CD4-positive, CD25-positive, alpha-beta regulatory T cell (primary cell): ENCODE data around the gene TLE5. TPM values are rescaled to one million over a fixed set of nuclear protein-coding genes. Genes with fewer than 3 reads are reported as not detected.

Experiments
- ATAC-seq, 2 donors: fragments of 150-1000 bp; cut with Tn5 transposase; one replicate each; pipeline ENCODE4 v1.10.0; 2021; ENCODE audit warnings: low read depth in 2 of 2, moderate number of reproducible peaks in 2 of 2, moderate library complexity in 1 of 2
- DNase-seq, 3 donors: peaks; one replicate each; pipeline versions ENCODE4 v3.0.0 to v3.0.0-alpha.2; 2012 to 2022; ENCODE audit warnings: mixed read lengths in 1 of 3
- H3K27ac ChIP-seq: one replicate; pipeline ENCODE4 v1.7.0; 2013; ENCODE audit warnings: mild to moderate bottlenecking, low read length; ENCODE audit not compliant: insufficient read depth, poor library complexity, severe bottlenecking
- H3K27me3 ChIP-seq: one replicate; pipeline ENCODE4 v1.7.0; 2013; ENCODE audit warnings: low read length; ENCODE audit not compliant: control insufficient read depth, insufficient read depth
- H3K36me3 ChIP-seq: one replicate; pipeline ENCODE4 v1.7.0; 2013; ENCODE audit warnings: mild to moderate bottlenecking, low read length, moderate library complexity; ENCODE audit not compliant: control insufficient read depth, insufficient read depth
- H3K4me1 ChIP-seq: 2 replicates; pipeline ENCODE4 v1.7.0; 2013; ENCODE audit warnings: mild to moderate bottlenecking, low read length; ENCODE audit not compliant: insufficient read depth, control insufficient read depth, poor library complexity, severe bottlenecking
- H3K4me3 ChIP-seq: one replicate; pipeline ENCODE4 v1.7.0; 2013; ENCODE audit warnings: low read depth, mild to moderate bottlenecking, low read length, moderate library complexity
- H3K9me3 ChIP-seq, 2 experiments: 1 replicate in 1 of 2; 2 replicates in 1 of 2; pipeline ENCODE4 v1.7.0; 2013; ENCODE audit warnings: low read length in 2 of 2, mild to moderate bottlenecking in 1 of 2, moderate library complexity in 1 of 2; ENCODE audit not compliant: control insufficient read depth in 2 of 2
- H3K27ac Mint-ChIP-seq, 3 donors: one replicate each; pipeline ENCODE4 v1.8.0; 2020 to 2022; ENCODE audit warnings: mild to moderate bottlenecking in 3 of 3, mixed read lengths in 3 of 3, moderate library complexity in 2 of 3
- H3K27me3 Mint-ChIP-seq: one replicate; pipeline ENCODE4 v1.8.0; 2022; ENCODE audit warnings: mild to moderate bottlenecking, mixed read lengths
- H3K36me3 Mint-ChIP-seq: one replicate; pipeline ENCODE4 v1.8.0; 2020; ENCODE audit warnings: mixed read lengths
- H3K4me1 Mint-ChIP-seq, 4 donors: one replicate each; pipeline ENCODE4 v1.8.0; 2020 to 2022; ENCODE audit warnings: mixed read lengths in 4 of 4, mild to moderate bottlenecking in 1 of 4
- H3K4me3 Mint-ChIP-seq, 4 donors: one replicate each; pipeline ENCODE4 v1.8.0; 2020 to 2022; ENCODE audit warnings: mild to moderate bottlenecking in 4 of 4, mixed read lengths in 4 of 4, moderate library complexity in 3 of 4
- H3K9me3 Mint-ChIP-seq, 7 donors: one replicate each; pipeline ENCODE4 v1.8.0; 2020 to 2022; ENCODE audit warnings: mixed read lengths in 7 of 7, mild to moderate bottlenecking in 3 of 7, moderate library complexity in 2 of 7
- polyA plus RNA-seq, 4 donors: library from polyadenylated mRNA; unstranded; fragments of 300-500 nt; fragmentation: Illumina TruSeq; gene quantifications; one replicate each; pipeline ENCODE4 v1.2.3, GENCODE V29; 2021
- total RNA-seq: library from RNA; stranded (reverse); gene quantifications from one replicate; pipeline ENCODE4 v1.2.3, GENCODE V29; 2022

The TLE5 gene
- total and polyA plus RNA-seq, 5 donors from 2014 or later = 608 to 1,009 (median 711) TPM

DNA sequence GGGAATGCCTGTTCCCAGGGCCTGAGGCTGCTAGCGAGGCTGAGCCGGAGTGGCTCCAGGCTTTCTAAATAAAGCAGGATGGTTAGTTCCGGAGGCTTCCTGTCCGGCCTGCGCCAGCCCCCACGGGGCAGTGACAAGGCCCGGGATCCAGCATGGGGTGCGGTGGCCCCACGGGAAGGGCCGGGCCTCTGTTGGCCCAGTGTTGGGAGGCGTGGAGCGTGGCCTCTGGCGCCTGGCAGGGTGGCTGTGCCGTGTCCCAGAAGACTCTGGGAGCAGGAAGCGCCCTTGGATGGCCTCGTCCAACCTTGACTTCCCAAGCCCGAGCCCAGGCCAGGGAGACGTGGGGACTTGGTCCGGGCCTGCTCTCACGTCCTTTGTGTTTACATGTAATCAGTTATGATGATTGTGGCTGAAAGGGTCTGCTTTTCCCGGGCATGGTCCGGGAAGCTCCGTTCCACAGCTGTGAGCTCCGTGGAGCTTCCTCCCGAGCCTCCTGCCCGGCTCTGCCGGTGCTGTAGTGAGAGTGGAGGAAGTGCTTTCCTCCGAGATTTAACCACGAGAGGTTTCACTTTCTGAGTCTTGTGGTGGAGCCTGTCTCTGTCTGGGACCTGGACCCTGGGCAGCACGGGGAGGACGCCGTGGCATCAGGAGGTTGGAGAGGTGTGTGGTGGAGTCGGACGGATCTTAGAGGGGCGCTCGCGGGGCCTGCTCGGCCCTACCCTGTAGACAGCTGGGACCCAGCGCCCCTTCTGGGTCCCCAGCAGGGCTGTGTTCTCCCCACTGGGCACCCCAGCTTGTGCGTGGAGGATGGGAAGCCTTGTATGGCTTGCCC lies 36.4 kb upstream of the TLE5 start:
- no peaks in the 10 kb centered on the region for H3K36me3 Mint-ChIP-seq
- H3K4me3 Mint-ChIP-seq = peak overlapping the region; percentile 78 to 80 (median 78)
- DNase-seq = peak in 2 of 3 donors; percentile 11 to 42
- H3K4me3 ChIP-seq = no peak overlapping the region
- no peaks in the 10 kb centered on the region for H3K9me3 ChIP-seq
- ATAC-seq = peak in 1 of 2 donors; percentile 26
- peaks cover 35% of the 10 kb centered on the region for H3K4me1 ChIP-seq
- no peaks in the 10 kb centered on the region for H3K9me3 Mint-ChIP-seq
- H3K27ac ChIP-seq = no peak overlapping the region
- peaks cover 35% of the 10 kb centered on the region for H3K27me3 Mint-ChIP-seq
- no peaks in the 10 kb centered on the region for H3K36me3 ChIP-seq
- peak overlapping the region; percentile 6 to 82 (median 42) for H3K27ac Mint-ChIP-seq
- no peaks in the 10 kb centered on the region for H3K27me3 ChIP-seq
- H3K4me1 Mint-ChIP-seq = peaks cover 0 to 30% (median 14%) of the 10 kb centered on the region in 4 donors

DNA sequence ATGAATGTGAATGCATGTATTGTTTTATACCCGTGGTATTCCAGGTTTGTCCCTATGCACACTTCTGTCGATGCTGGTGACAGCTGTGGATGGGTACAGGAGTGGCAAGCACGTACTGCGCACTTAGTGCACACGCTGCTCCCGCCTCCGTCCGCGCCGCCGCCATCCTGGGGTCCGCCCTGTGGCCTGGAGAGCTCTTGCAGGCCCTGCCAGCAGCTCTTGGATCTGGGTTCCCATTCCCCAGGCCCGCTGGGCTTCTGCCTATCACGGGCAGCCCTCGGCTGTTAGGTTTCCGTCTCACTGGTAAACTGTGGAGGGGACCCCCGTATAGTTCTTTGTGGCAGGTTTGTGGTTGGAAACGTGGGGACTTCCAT lies 35.8 kb upstream of the TLE5 start:
- Mint-ChIP-seq H3K4me1 (peaks cover 0 to 28% (median 14%) of the 10 kb centered on the region in 4 donors), H3K27me3 (peaks cover 38% of the 10 kb centered on the region), H3K27ac (no peak overlapping the region), H3K4me3 (no peak overlapping the region), H3K9me3 (no peaks in the 10 kb centered on the region), H3K36me3 (no peaks in the 10 kb centered on the region)
- H3K9me3 ChIP-seq = no peaks in the 10 kb centered on the region
- H3K27ac ChIP-seq = no peak overlapping the region
- H3K27me3 ChIP-seq = no peaks in the 10 kb centered on the region
- no peaks in the 10 kb centered on the region for H3K36me3 ChIP-seq
- H3K4me3 ChIP-seq = no peak overlapping the region
- ATAC-seq (no peak), DNase-seq (no peak)
- H3K4me1 ChIP-seq = peaks cover 33% of the 10 kb centered on the region

DNA sequence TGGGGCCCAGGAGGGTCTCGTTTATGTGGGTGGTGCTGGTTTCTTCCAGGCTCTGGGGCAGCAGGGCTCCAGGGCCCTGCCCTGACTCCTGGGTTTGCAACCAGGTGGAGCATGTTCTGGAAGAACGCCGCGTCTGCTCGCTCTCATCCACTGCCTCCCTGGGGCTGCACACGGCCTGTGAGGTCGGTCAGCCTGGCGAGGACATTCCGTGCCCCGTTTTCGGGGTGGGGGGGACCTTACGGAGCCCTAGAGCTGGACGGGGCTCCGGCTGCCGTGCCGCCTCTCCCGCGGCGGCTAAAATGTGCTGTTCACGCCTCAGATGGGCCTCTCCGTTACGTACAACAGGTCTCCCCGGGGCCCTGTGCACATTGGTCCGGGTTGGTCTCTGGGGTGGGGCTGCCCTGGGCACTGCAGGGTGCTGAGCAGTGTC lies 35.2 kb upstream of the TLE5 start:
- Mint-ChIP-seq H3K36me3 (no peaks in the 10 kb centered on the region), H3K4me3 (peak overlapping the region in 2 of 4 donors; percentile 9 to 61), H3K4me1 (peaks cover 0 to 28% (median 14%) of the 10 kb centered on the region in 4 donors), H3K27me3 (peaks cover 45% of the 10 kb centered on the region), H3K27ac (no peak overlapping the region), H3K9me3 (no peaks in the 10 kb centered on the region)
- ATAC-seq = no peak
- H3K9me3 ChIP-seq = no peaks in the 10 kb centered on the region
- no peaks in the 10 kb centered on the region for H3K27me3 ChIP-seq
- DNase-seq = no peak
- no peak overlapping the region for H3K4me3 ChIP-seq
- no peaks in the 10 kb centered on the region for H3K36me3 ChIP-seq
- H3K4me1 ChIP-seq = peaks cover 33% of the 10 kb centered on the region
- no peak overlapping the region for H3K27ac ChIP-seq

DNA sequence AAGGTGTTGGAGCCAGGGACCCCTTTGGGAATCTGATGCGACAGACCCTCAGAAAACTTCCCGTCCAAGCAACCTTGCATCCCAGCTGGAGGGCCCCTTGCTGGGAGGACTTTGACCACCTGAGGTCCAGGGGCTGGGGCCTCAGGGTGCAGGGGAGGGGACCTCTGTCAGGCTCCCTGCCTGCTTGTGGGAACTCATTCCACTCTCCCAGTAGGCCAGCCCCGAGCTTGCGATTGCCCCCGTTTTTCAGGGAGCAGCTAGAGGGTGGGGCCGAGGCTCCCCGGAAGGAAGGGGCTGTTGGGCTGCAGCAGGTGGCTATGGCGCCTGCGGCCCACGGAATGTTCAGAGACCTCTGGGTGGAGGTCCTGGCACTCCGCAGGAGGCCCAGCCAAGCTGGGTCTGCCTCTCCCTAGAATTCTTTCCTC lies 34.6 kb upstream of the TLE5 start:
- Histone ChIP-seq H3K4me3 (no peak overlapping the region), H3K27ac (no peak overlapping the region), H3K4me1 (peaks cover 33% of the 10 kb centered on the region), H3K27me3 (no peaks in the 10 kb centered on the region), H3K9me3 (no peaks in the 10 kb centered on the region), H3K36me3 (no peaks in the 10 kb centered on the region)
- H3K36me3 Mint-ChIP-seq = no peaks in the 10 kb centered on the region
- H3K9me3 Mint-ChIP-seq = no peaks in the 10 kb centered on the region
- H3K4me1 Mint-ChIP-seq = peaks cover 0 to 28% (median 14%) of the 10 kb centered on the region in 4 donors
- H3K27me3 Mint-ChIP-seq = peaks cover 46% of the 10 kb centered on the region
- H3K27ac Mint-ChIP-seq = no peak overlapping the region
- no peak for DNase-seq
- no peak for ATAC-seq
- no peak overlapping the region for H3K4me3 Mint-ChIP-seq

DNA sequence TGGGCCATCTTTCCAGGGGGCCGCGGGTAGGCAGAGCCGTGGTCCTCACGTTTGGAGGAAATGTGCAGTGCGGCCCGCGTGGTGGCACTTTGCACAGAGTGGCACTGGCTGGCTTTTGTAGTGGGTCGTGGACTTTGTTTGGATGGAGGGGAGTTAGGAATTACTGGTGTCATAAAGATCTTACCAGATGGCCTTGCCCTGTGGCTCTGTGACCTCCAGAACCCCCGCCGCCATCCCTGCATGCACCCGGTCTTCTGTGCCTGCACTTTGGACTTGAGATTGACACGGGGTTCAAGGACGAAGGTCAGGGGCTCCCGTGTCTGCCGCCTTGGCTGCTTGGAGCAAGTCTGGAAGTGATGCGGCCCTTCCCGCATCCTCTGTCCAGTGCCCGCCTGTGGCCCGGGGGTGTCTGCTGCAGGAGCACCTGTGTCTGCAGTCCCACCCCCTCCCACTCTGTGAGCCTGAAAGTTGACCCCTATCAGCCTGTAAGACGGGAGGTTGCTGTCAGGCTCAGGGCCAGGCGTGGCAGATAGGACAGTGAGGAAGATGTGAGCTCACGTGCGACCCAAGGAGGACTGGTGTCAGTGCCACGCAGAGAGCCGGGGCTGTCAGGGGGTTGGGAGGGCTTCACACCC lies 34.1 kb upstream of the TLE5 start:
- Mint-ChIP-seq H3K27me3 (peaks cover 49% of the 10 kb centered on the region), H3K36me3 (no peaks in the 10 kb centered on the region), H3K27ac (peak overlapping the region in 1 of 3 donors; percentile 60), H3K4me3 (peak overlapping the region in 3 of 4 donors; percentile 80 to 84 (median 80)), H3K4me1 (peaks cover 0 to 28% (median 14%) of the 10 kb centered on the region in 4 donors), H3K9me3 (no peaks in the 10 kb centered on the region)
- DNase-seq = no peak
- no peaks in the 10 kb centered on the region for H3K27me3 ChIP-seq
- no peaks in the 10 kb centered on the region for H3K36me3 ChIP-seq
- H3K27ac ChIP-seq = no peak overlapping the region
- no peak for ATAC-seq
- H3K9me3 ChIP-seq = no peaks in the 10 kb centered on the region
- H3K4me1 ChIP-seq = peaks cover 33% of the 10 kb centered on the region
- H3K4me3 ChIP-seq = no peak overlapping the region

DNA sequence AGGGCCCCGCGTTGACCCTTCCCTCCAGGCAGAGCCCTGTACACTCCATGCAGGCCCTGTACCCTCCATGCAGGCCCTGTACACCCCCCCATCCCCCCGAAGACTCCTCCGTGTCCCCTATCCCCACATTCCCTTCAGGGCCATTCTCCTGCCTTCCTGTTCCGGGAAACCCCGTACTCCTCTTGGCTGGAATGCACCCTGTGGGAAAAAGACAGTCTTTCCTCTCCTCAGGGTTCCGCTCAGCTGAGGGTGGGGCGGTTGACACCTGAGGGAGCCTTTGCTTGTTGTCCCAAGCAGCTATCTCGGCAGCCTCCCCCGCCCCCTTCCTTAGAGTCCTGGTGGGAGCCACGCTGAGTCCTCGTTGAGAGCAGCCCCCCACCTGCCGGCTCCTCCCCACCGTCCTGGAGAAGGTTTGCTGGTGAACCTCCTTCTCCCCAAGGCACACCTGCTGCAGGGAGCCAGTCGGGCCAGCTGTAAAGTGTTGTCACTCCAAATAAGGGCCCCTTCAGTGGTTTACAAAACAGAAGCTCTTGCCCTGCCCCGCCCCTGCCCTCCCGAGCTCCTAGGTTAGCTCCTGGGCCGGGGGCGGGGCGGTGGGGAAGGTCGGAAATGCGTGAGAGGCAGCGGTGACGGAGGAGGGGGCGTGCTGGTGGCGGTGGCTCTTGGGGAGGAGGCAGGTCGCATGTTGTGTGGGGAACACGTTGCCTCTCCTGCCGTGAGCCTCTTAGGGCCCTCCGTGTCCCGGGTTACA lies 33.3 kb upstream of the TLE5 start:
- peak overlapping the region; percentile 80 to 92 (median 82) for H3K4me3 Mint-ChIP-seq
- peak overlapping the region in 2 of 3 donors; percentile 60 to 66 for H3K27ac Mint-ChIP-seq
- peaks cover 49% of the 10 kb centered on the region for H3K27me3 Mint-ChIP-seq
- DNase-seq = peak; percentile 45 to 52 (median 51)
- H3K9me3 ChIP-seq = no peaks in the 10 kb centered on the region
- no peaks in the 10 kb centered on the region for H3K36me3 Mint-ChIP-seq
- H3K9me3 Mint-ChIP-seq = no peaks in the 10 kb centered on the region
- H3K4me3 ChIP-seq = no peak overlapping the region
- H3K36me3 ChIP-seq = no peaks in the 10 kb centered on the region
- H3K27ac ChIP-seq = no peak overlapping the region
- peaks cover 0 to 28% (median 14%) of the 10 kb centered on the region in 4 donors for H3K4me1 Mint-ChIP-seq
- peak; percentile 4 to 23 for ATAC-seq
- H3K4me1 ChIP-seq = peaks cover 33% of the 10 kb centered on the region
- H3K27me3 ChIP-seq = no peaks in the 10 kb centered on the region

DNA sequence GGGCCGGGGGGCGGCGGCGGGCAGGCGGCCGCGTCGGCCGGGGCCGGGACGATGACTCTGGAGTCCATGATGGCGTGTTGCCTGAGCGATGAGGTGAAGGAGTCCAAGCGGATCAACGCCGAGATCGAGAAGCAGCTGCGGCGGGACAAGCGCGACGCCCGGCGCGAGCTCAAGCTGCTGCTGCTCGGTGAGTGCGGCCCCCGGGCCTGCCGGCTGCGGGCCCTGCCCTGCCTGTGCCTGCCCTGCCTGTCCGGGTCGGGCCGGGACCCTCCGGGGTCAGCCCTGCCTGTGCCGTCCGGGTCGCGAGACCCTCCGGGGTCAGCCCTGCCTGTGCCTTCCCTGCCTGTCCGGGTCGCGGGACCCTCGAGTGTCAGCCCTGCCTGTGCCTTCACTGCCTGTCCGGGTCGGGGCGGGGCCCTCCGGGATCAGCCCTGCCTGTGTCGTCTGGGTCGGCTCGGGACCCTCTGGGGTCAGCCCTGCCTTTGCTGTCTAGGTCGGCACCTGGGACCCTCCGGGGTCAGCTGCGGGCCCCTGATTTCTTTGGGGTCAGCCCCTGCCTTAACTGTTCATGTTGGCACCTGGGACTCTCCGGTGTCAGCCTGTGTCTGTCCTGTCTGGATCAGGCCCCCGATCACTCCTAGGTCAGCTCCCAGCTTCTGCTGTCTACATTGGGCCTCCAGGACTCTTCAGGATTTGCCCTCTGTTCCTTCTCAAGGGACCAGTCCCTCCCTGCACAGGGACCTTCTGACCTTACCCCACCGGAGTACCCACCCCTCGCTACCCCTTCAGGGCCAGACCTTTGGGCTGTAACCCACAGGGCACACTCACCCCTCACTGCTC lies 32.5 kb upstream of the TLE5 start:
- no peaks in the 10 kb centered on the region for H3K36me3 ChIP-seq
- H3K27me3 Mint-ChIP-seq = peaks cover 49% of the 10 kb centered on the region
- peak overlapping the region; percentile 80 to 92 (median 82) for H3K4me3 Mint-ChIP-seq
- H3K9me3 ChIP-seq = no peaks in the 10 kb centered on the region
- H3K9me3 Mint-ChIP-seq = no peaks in the 10 kb centered on the region
- no peak overlapping the region for H3K4me3 ChIP-seq
- peaks cover 0 to 27% (median 14%) of the 10 kb centered on the region in 4 donors for H3K4me1 Mint-ChIP-seq
- no peaks in the 10 kb centered on the region for H3K27me3 ChIP-seq
- no peak overlapping the region for H3K27ac ChIP-seq
- DNase-seq (peak; percentile 20 to 47 (median 26)), ATAC-seq (peak in 1 of 2 donors; percentile 30)
- H3K36me3 Mint-ChIP-seq = no peaks in the 10 kb centered on the region
- H3K4me1 ChIP-seq = peaks cover 33% of the 10 kb centered on the region
- H3K27ac Mint-ChIP-seq = peak overlapping the region in 1 of 3 donors; percentile 51
